Measurements from ENCODE around the gene SNRNP200.
A peak's percentile ranks its signal among the peaks of the same experiment; 100 is the strongest.

Gene SNRNP200

GRCh38 chr2:96250188-96250587, 55.2 kb downstream of the SNRNP200 start:
- no peaks in the 10 kb centered on the region for H3K9me3 ChIP-seq (ENCODE audit: control insufficient read depth, low read length)
- H3K4me3 ChIP-seq (ENCODE audit: low read depth, low read length), result no peak overlapping the region
- H3K27ac ChIP-seq, result peak overlapping the region; percentile 84
- no peak for TF ChIP-seq CTCF (IDR thresholded peaks at IDR 0.05)
- no peaks in the 10 kb centered on the region for H3K27me3 ChIP-seq (ENCODE audit: control insufficient read depth, insufficient read depth, low read length)
- no peak overlapping the region for H3K9ac ChIP-seq
- peaks cover 24% of the 10 kb centered on the region for H3K4me1 ChIP-seq
- no peak overlapping the region for H2AFZ ChIP-seq
- no peak overlapping the region for H3K4me2 ChIP-seq (ENCODE audit: low read length)
- peaks cover 34% of the 10 kb centered on the region for H3K79me2 ChIP-seq
- H3K36me3 ChIP-seq (ENCODE audit: control insufficient read depth, insufficient read depth, low read length), result no peaks in the 10 kb centered on the region

GRCh38 chr2:96249654-96250053, 55.7 kb downstream of the SNRNP200 start:
- H3K27me3 ChIP-seq (ENCODE audit: control insufficient read depth, insufficient read depth, low read length), result no peaks in the 10 kb centered on the region
- peaks cover 31% of the 10 kb centered on the region for H3K79me2 ChIP-seq
- no peak for TF ChIP-seq CTCF (IDR thresholded peaks at IDR 0.05)
- no peak overlapping the region for H3K4me3 ChIP-seq (ENCODE audit: low read depth, low read length)
- no peaks in the 10 kb centered on the region for H3K36me3 ChIP-seq (ENCODE audit: control insufficient read depth, insufficient read depth, low read length)
- H3K9ac ChIP-seq, result no peak overlapping the region
- H3K4me1 ChIP-seq, result peaks cover 24% of the 10 kb centered on the region
- H2AFZ ChIP-seq, result no peak overlapping the region
- no peaks in the 10 kb centered on the region for H3K9me3 ChIP-seq (ENCODE audit: control insufficient read depth, low read length)
- H3K27ac ChIP-seq, result peak overlapping the region; percentile 25
- H3K4me2 ChIP-seq (ENCODE audit: low read length), result no peak overlapping the region

GRCh38 chr2:96248624-96249023, 56.7 kb downstream of the SNRNP200 start:
- Histone ChIP-seq H3K27ac (no peak overlapping the region), H3K9me3 (ENCODE audit: control insufficient read depth, low read length) (no peaks in the 10 kb centered on the region), H2AFZ (no peak overlapping the region), H3K36me3 (ENCODE audit: control insufficient read depth, insufficient read depth, low read length) (no peaks in the 10 kb centered on the region), H3K27me3 (ENCODE audit: control insufficient read depth, insufficient read depth, low read length) (no peaks in the 10 kb centered on the region), H3K79me2 (peaks cover 24% of the 10 kb centered on the region), H3K4me2 (ENCODE audit: low read length) (no peak overlapping the region), H3K9ac (no peak overlapping the region), H3K4me3 (ENCODE audit: low read depth, low read length) (no peak overlapping the region), H3K4me1 (peaks cover 24% of the 10 kb centered on the region)
- no peak for TF ChIP-seq CTCF (IDR thresholded peaks at IDR 0.05)

- H2AFZ ChIP-seq, result no peak overlapping the region
- no peak overlapping the region for H3K4me2 ChIP-seq (ENCODE audit: low read length)
- no peaks in the 10 kb centered on the region for H3K9me3 ChIP-seq (ENCODE audit: control insufficient read depth, low read length)
- H3K27me3 ChIP-seq (ENCODE audit: control insufficient read depth, insufficient read depth, low read length), result no peaks in the 10 kb centered on the region
- H3K4me3 ChIP-seq (ENCODE audit: low read depth, low read length), result no peak overlapping the region
- H3K9ac ChIP-seq, result no peak overlapping the region
- TF ChIP-seq CTCF (IDR thresholded peaks at IDR 0.05), result no peak
- H3K79me2 ChIP-seq, result peaks cover 20% of the 10 kb centered on the region
- H3K4me1 ChIP-seq, result peaks cover 24% of the 10 kb centered on the region
- H3K27ac ChIP-seq, result no peak overlapping the region
- H3K36me3 ChIP-seq (ENCODE audit: control insufficient read depth, insufficient read depth, low read length), result no peaks in the 10 kb centered on the region
These were observed 57.5 kb downstream of the SNRNP200 start for GRCh38 chr2:96247896-96248295.

- Histone ChIP-seq H3K36me3 (ENCODE audit: control insufficient read depth, insufficient read depth, low read length) (no peaks in the 10 kb centered on the region), H3K4me1 (peaks cover 20% of the 10 kb centered on the region), H3K9me3 (ENCODE audit: control insufficient read depth, low read length) (no peaks in the 10 kb centered on the region), H3K27me3 (ENCODE audit: control insufficient read depth, insufficient read depth, low read length) (no peaks in the 10 kb centered on the region), H3K4me2 (ENCODE audit: low read length) (no peak overlapping the region), H2AFZ (no peak overlapping the region), H3K27ac (no peak overlapping the region), H3K4me3 (ENCODE audit: low read depth, low read length) (no peak overlapping the region), H3K9ac (no peak overlapping the region), H3K79me2 (peaks cover 11% of the 10 kb centered on the region)
- TF ChIP-seq CTCF (IDR thresholded peaks at IDR 0.05), result no peak
These were observed 58.3 kb downstream of the SNRNP200 start for GRCh38 chr2:96247009-96247408.
